ENCODE data around the gene DHRS4.
"Not testable (repeated sequence)": the region's sequence is repeated elsewhere in the genome, so short reads cannot be mapped to it uniquely, and the experiment has no call there.

DHRS4 gene

GRCh38 chr14:24015745-24016144 lies 62.2 kb downstream of the DHRS4 start:
- not testable (repeated sequence) for DNase-seq (ENCODE audit: insufficient read length, low spot score); FAIRE-seq

Measured in GM19239 (cell line).